CD14-positive monocyte (primary cell): ENCODE measurements around the gene CROCC2. TPM values are rescaled to one million over a fixed set of nuclear protein-coding genes. Genes with fewer than 3 reads are reported as not detected.

Experiments used
- DNase-seq, 3 donors: peaks; one replicate each; pipeline ENCODE4 v3.0.0-alpha.2; 2011 to 2022
- H2AFZ ChIP-seq: 2 replicates; pipeline ENCODE4 v1.6.0; 2012; ENCODE audit warnings: mild to moderate bottlenecking, low read depth, low read length, inconsistent platforms; ENCODE audit not compliant: insufficient read depth, poor library complexity, severe bottlenecking
- H3K27ac ChIP-seq, 2 donors: 1 replicate in 1 of 2; 2 replicates in 1 of 2; pipeline ENCODE4 v1.5.1; 2012 to 2013; ENCODE audit warnings: low read length in 2 of 2, control low read depth in 1 of 2, inconsistent platforms in 1 of 2, low read depth in 1 of 2, mild to moderate bottlenecking in 1 of 2
- H3K27me3 ChIP-seq, 2 donors: one replicate each; pipeline versions ENCODE4 v1.6.0 to v1.6.1; 2011 to 2013; ENCODE audit warnings: low read length in 2 of 2; ENCODE audit not compliant: control insufficient read depth in 2 of 2, insufficient read depth in 2 of 2
- H3K36me3 ChIP-seq, 2 donors: replicated peaks in 1 of 2; 1 replicate in 1 of 2; 2 replicates in 1 of 2; pipeline versions ENCODE4 v1.5.1 to v1.6.1; 2012 to 2013; ENCODE audit warnings: low read length in 2 of 2, control low read depth in 1 of 2, inconsistent platforms in 1 of 2, mild to moderate bottlenecking in 1 of 2; ENCODE audit not compliant: insufficient read depth in 2 of 2, control insufficient read depth in 1 of 2
- H3K4me1 ChIP-seq, 2 donors: 1 replicate in 1 of 2; 2 replicates in 1 of 2; pipeline versions ENCODE4 v1.5.1 to v1.6.1; 2012 to 2013; ENCODE audit warnings: low read length in 2 of 2, control low read depth in 1 of 2, inconsistent platforms in 1 of 2, mild to moderate bottlenecking in 1 of 2, moderate library complexity in 1 of 2; ENCODE audit not compliant: insufficient read depth in 2 of 2, control insufficient read depth in 1 of 2
- H3K4me2 ChIP-seq: replicated peaks from 2 replicates; pipeline ENCODE3; 2012; ENCODE audit warnings: low read length, moderate library complexity, mild to moderate bottlenecking; ENCODE audit not compliant: poor library complexity, severe bottlenecking; ENCODE audit errors: extremely low read depth
- H3K4me3 ChIP-seq, 3 experiments: fragments of 200-600 bp in 1 of 3; sonication (generic) in 1 of 3; replicated peaks in 1 of 3; 1 replicate in 2 of 3; 2 replicates in 1 of 3; pipeline ENCODE4 v1.5.1; 2011 to 2013; ENCODE audit warnings: low read length in 3 of 3, mild to moderate bottlenecking in 3 of 3, control low read depth in 2 of 3, low read depth in 2 of 3, inconsistent platforms in 1 of 3, moderate library complexity in 1 of 3
- H3K79me2 ChIP-seq: 2 replicates; pipeline ENCODE4 v1.6.0; 2012; ENCODE audit warnings: mild to moderate bottlenecking, control low read depth, inconsistent platforms, low read length, moderate library complexity; ENCODE audit not compliant: insufficient read depth
- H3K9ac ChIP-seq: 2 replicates; pipeline ENCODE4 v1.6.0; 2017; ENCODE audit warnings: low read length, mild to moderate bottlenecking; ENCODE audit not compliant: insufficient read depth, poor library complexity, severe bottlenecking
- H3K9me3 ChIP-seq, 2 donors: replicated peaks in 1 of 2; 1 replicate in 1 of 2; 2 replicates in 1 of 2; pipeline versions ENCODE4 v1.5.1 to v1.6.1; 2012 to 2013; ENCODE audit warnings: low read length in 2 of 2, control low read depth in 1 of 2; ENCODE audit not compliant: control insufficient read depth in 1 of 2, insufficient read depth in 1 of 2
- H4K20me1 ChIP-seq: 2 replicates; pipeline ENCODE4 v1.6.0; 2012; ENCODE audit warnings: mild to moderate bottlenecking, low read length, control low read depth, moderate library complexity; ENCODE audit not compliant: insufficient read depth
- H3K27ac Mint-ChIP-seq, 7 donors: one replicate each; pipeline ENCODE4 v1.8.0; 2020; ENCODE audit warnings: mild to moderate bottlenecking in 7 of 7, mixed read lengths in 7 of 7, moderate library complexity in 6 of 7, inconsistent platforms in 2 of 7
- H3K27me3 Mint-ChIP-seq, 3 donors: one replicate each; pipeline ENCODE4 v1.8.0; 2021 to 2022; ENCODE audit warnings: low read depth in 3 of 3, mild to moderate bottlenecking in 3 of 3, mixed read lengths in 3 of 3, moderate library complexity in 3 of 3, inconsistent platforms in 1 of 3
- H3K36me3 Mint-ChIP-seq, 2 donors: one replicate each; pipeline ENCODE4 v1.8.0; 2020; ENCODE audit warnings: mixed read lengths in 2 of 2, inconsistent platforms in 1 of 2, mild to moderate bottlenecking in 1 of 2
- H3K4me1 Mint-ChIP-seq: one replicate; pipeline ENCODE4 v1.8.0; 2020; ENCODE audit warnings: mild to moderate bottlenecking, mixed read lengths
- H3K4me3 Mint-ChIP-seq, 2 donors: one replicate each; pipeline ENCODE4 v1.8.0; 2020; ENCODE audit warnings: mild to moderate bottlenecking in 2 of 2, mixed read lengths in 2 of 2, moderate library complexity in 1 of 2
- H3K9me3 Mint-ChIP-seq, 7 donors: one replicate each; pipeline ENCODE4 v1.8.0; 2020 to 2022; ENCODE audit warnings: mixed read lengths in 7 of 7, mild to moderate bottlenecking in 6 of 7, moderate library complexity in 6 of 7, inconsistent platforms in 2 of 7
- CTCF ChIP-seq: fragments of 200-600 bp; IDR thresholded peaks from one replicate; pipeline ENCODE4 v1.8.0; 2022; ENCODE audit warnings: antibody characterized with exemption, mild to moderate bottlenecking
- WGBS: methylation state at CpG from one replicate; pipeline ENCODE4 v1.1.5; 2013; ENCODE audit warnings: missing lambda C conversion rate; ENCODE audit not compliant: insufficient coverage; 5-methylcytosine and 5-hydroxymethylcytosine counted together
- intact Hi-C, 2 donors: fragments of 100-400 bp; cut with micrococcal nuclease; formaldehyde crosslinking; loops; one replicate each; pipeline versions ENCODE4 v1.15.0 to v1.15.1; 2023
- polyA plus RNA-seq, 3 donors: library from polyadenylated mRNA; depleted of rRNA in 1 of 3; unstranded in 2 of 3; stranded (reverse) in 1 of 3; fragments of 300-500 nt in 2 of 3; fragments of >200 nt in 1 of 3; fragmentation: Illumina TruSeq in 2 of 3; gene quantifications; 1 replicate in 2 of 3; 2 replicates in 1 of 3; pipeline ENCODE4 v1.2.3, GENCODE V29; 2012 to 2021

The CROCC2 gene
- polyA plus RNA-seq, 3 donors: 0.15 TPM; not detected in 2

GRCh38 chr2:241006412-241006811 lies 100.3 kb downstream of the CROCC2 start:
- H3K79me2 ChIP-seq: no peaks in the 10 kb centered on the region
- H4K20me1 ChIP-seq: no peaks in the 10 kb centered on the region
- no peak overlapping the region for H3K4me3 Mint-ChIP-seq
- H3K27me3 Mint-ChIP-seq: peaks cover 10 to 45% (median 22%) of the 10 kb centered on the region in 3 donors
- peaks cover 8 to 11% of the 10 kb centered on the region in 2 donors for H3K4me1 ChIP-seq
- H3K9me3 ChIP-seq: peaks cover 24 to 26% of the 10 kb centered on the region in 2 donors
- no peak overlapping the region for H3K9ac ChIP-seq
- no peak overlapping the region for H3K27ac Mint-ChIP-seq
- no peak overlapping the region for H3K4me3 ChIP-seq
- DNase-seq: no peak
- intact Hi-C loops: no loop called here
- TF ChIP-seq CTCF: no peak
- WGBS: no CpG with 5 or more reads among the region's 3 CpGs
- no peak overlapping the region for H2AFZ ChIP-seq
- no peak overlapping the region for H3K4me2 ChIP-seq
- peaks cover 0 to 3% of the 10 kb centered on the region in 2 donors for H3K36me3 Mint-ChIP-seq
- H3K27me3 ChIP-seq: peaks cover 0 to 2% of the 10 kb centered on the region in 2 donors
- H3K27ac ChIP-seq: no peak overlapping the region
- H3K9me3 Mint-ChIP-seq: peaks cover 20 to 38% (median 35%) of the 10 kb centered on the region in 7 donors
- no peaks in the 10 kb centered on the region for H3K36me3 ChIP-seq
- peaks cover 9% of the 10 kb centered on the region for H3K4me1 Mint-ChIP-seq

- 96% methylated on average over 4 of the region's 7 CpGs for WGBS
- Mint-ChIP-seq H3K9me3 (peaks cover 20 to 37% (median 35%) of the 10 kb centered on the region in 7 donors), H3K27me3 (peaks cover 7 to 39% (median 16%) of the 10 kb centered on the region in 3 donors), H3K36me3 (peaks cover 0 to 3% of the 10 kb centered on the region in 2 donors), H3K4me3 (no peak overlapping the region), H3K4me1 (peaks cover 9% of the 10 kb centered on the region), H3K27ac (no peak overlapping the region)
- Histone ChIP-seq H3K27me3 (no peaks in the 10 kb centered on the region), H3K79me2 (no peaks in the 10 kb centered on the region), H4K20me1 (no peaks in the 10 kb centered on the region), H3K4me1 (peaks cover 8 to 11% of the 10 kb centered on the region in 2 donors), H3K9ac (no peak overlapping the region), H3K36me3 (no peaks in the 10 kb centered on the region), H3K4me2 (no peak overlapping the region), H3K9me3 (peaks cover 24 to 26% of the 10 kb centered on the region in 2 donors), H3K4me3 (no peak overlapping the region), H3K27ac (no peak overlapping the region), H2AFZ (no peak overlapping the region)
- DNase-seq: no peak
- no peak for TF ChIP-seq CTCF
- intact Hi-C loops: no loop called here
Measured at GRCh38 chr2:241007111-241007510, 101.0 kb downstream of the CROCC2 start.
